ENCODE measurements around the gene GRB14.

GRB14 gene

GRCh38 chr2:164609790-164610189 lies 11.5 kb downstream of the GRB14 start:
- Histone ChIP-seq H3K27ac (ENCODE audit: low read length) (no peak overlapping the region), H3K9me3 (ENCODE audit: control insufficient read depth, low read depth, low read length) (no peaks in the 10 kb centered on the region)

DNA sequence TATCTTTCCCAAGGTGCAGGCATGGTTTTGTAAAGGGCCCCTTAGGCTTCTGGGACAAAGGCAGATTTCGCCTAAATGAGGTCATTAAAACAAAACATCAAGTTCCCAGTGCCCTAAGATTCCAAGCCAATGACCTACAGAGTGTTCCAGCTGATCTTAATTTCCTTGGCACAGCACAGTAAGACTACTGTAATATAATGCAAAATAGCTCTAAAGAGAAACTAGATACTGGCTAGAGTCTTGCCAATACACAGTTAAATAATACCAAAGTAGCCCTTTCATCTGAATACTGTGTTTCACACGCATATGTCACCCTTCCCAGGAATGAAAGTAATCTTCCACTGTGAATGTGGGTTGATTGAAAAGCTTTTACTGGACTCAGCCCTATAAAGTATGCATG lies 14.7 kb downstream of the GRB14 start:
- H3K27me3 ChIP-seq (ENCODE audit: control insufficient read depth, insufficient read depth, low read length), result no peaks in the 10 kb centered on the region
- no peak overlapping the region for H3K4me3 ChIP-seq (ENCODE audit: low read length)
- peaks cover 4% of the 10 kb centered on the region for H3K4me1 ChIP-seq (ENCODE audit: control insufficient read depth, low read depth, low read length)
- no peaks in the 10 kb centered on the region for H3K9me3 ChIP-seq (ENCODE audit: control insufficient read depth, low read depth, low read length)
- no peak overlapping the region for H3K9ac ChIP-seq (ENCODE audit: low read length)
- no peaks in the 10 kb centered on the region for H3K36me3 ChIP-seq (ENCODE audit: control insufficient read depth, low read depth, low read length)
- H3K27ac ChIP-seq (ENCODE audit: low read length), result no peak overlapping the region

More at GRCh38 chr2:164609790-164610189, 11.5 kb downstream of the GRB14 start:
- Histone ChIP-seq H3K27me3 (ENCODE audit: control insufficient read depth, insufficient read depth, low read length) (no peaks in the 10 kb centered on the region), H3K4me3 (ENCODE audit: low read length) (no peak overlapping the region), H3K9ac (ENCODE audit: low read length) (no peak overlapping the region), H3K36me3 (ENCODE audit: control insufficient read depth, low read depth, low read length) (no peaks in the 10 kb centered on the region), H3K4me1 (ENCODE audit: control insufficient read depth, low read depth, low read length) (peaks cover 4% of the 10 kb centered on the region)

DNA sequence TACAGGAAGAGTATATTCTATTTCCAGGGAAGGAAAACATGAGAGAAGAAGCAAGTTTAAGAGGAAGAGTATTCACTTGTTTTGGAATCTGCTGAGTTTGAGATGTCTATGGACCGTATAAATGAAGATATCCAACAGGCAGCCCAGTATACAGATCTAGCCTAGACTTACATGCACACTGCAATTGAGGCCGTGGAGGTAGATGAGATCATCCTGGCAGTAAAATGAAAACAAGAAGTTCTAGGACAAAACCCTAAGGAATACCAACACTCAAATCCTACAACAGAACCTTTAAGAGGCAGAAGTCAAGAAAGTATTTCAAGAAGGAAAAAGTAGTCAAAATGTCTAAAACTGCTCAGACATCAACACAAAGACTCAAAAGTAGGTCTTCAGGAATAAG lies 16.0 kb downstream of the GRB14 start:
- Histone ChIP-seq H3K27ac (ENCODE audit: low read length) (no peak overlapping the region), H3K4me3 (ENCODE audit: low read length) (no peak overlapping the region), H3K27me3 (ENCODE audit: control insufficient read depth, insufficient read depth, low read length) (no peaks in the 10 kb centered on the region), H3K9ac (ENCODE audit: low read length) (no peak overlapping the region), H3K4me1 (ENCODE audit: control insufficient read depth, low read depth, low read length) (peaks cover 4% of the 10 kb centered on the region), H3K36me3 (ENCODE audit: control insufficient read depth, low read depth, low read length) (no peaks in the 10 kb centered on the region), H3K9me3 (ENCODE audit: control insufficient read depth, low read depth, low read length) (no peaks in the 10 kb centered on the region)

DNA sequence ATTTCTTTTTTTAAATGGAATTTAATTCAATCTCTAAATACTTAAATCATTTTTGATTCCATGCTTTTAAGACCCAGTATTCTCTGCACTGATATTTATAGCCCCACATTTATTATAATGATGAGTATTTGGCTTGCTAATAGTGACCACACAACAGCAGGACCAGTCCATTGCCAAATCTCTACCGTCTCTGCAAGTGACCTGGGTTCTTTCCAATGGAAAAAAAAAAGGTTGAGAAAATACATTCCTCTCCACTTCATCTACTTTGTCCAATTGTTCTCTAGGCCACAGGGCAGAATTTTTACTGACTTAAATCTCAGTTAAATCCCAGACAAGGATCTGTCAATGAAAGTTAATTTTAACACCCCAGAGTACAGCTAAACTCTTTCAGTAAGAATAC lies 20.5 kb downstream of the GRB14 start:
- no peak overlapping the region for H3K9ac ChIP-seq (ENCODE audit: low read length)
- H3K4me1 ChIP-seq (ENCODE audit: control insufficient read depth, low read depth, low read length), result no peaks in the 10 kb centered on the region
- H3K4me3 ChIP-seq (ENCODE audit: low read length), result no peak overlapping the region
- H3K27me3 ChIP-seq (ENCODE audit: control insufficient read depth, insufficient read depth, low read length), result no peaks in the 10 kb centered on the region
- H3K36me3 ChIP-seq (ENCODE audit: control insufficient read depth, low read depth, low read length), result no peaks in the 10 kb centered on the region
- no peak overlapping the region for H3K27ac ChIP-seq (ENCODE audit: low read length)
- no peaks in the 10 kb centered on the region for H3K9me3 ChIP-seq (ENCODE audit: control insufficient read depth, low read depth, low read length)

DNA sequence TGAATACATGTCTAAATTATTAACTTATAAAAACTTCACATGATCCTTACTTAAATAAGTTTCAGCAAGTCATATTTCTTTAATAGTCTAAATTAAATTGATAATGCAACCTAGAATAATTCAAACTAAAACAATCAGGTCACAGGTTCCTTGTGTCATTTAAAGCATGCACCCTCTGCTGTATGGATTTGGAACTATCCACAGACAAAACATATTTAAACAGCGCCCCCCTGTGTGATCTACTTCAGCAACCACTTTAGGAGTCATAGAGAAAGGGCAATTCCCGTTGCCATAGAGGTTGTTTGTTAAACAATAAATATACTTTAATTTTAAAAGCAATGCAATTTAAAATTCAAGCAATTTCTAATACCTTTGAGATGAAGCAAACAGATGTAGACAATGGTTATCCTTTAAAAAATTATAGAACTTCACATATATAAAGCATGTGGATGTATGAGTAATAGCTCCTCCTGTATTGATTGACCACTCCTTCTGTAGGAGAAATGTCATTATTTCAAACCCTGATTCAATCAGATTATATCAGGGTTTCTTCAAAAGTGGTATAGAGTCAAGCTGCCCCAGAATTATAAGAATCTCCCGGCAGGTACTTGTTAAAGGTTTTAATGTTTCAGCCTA lies 21.2 kb downstream of the GRB14 start:
- H3K4me1 ChIP-seq (ENCODE audit: control insufficient read depth, low read depth, low read length), result no peaks in the 10 kb centered on the region
- H3K36me3 ChIP-seq (ENCODE audit: control insufficient read depth, low read depth, low read length), result no peaks in the 10 kb centered on the region
- no peaks in the 10 kb centered on the region for H3K27me3 ChIP-seq (ENCODE audit: control insufficient read depth, insufficient read depth, low read length)
- no peak overlapping the region for H3K9ac ChIP-seq (ENCODE audit: low read length)
- H3K9me3 ChIP-seq (ENCODE audit: control insufficient read depth, low read depth, low read length), result no peaks in the 10 kb centered on the region
- H3K27ac ChIP-seq (ENCODE audit: low read length), result no peak overlapping the region
- H3K4me3 ChIP-seq (ENCODE audit: low read length), result no peak overlapping the region

DNA sequence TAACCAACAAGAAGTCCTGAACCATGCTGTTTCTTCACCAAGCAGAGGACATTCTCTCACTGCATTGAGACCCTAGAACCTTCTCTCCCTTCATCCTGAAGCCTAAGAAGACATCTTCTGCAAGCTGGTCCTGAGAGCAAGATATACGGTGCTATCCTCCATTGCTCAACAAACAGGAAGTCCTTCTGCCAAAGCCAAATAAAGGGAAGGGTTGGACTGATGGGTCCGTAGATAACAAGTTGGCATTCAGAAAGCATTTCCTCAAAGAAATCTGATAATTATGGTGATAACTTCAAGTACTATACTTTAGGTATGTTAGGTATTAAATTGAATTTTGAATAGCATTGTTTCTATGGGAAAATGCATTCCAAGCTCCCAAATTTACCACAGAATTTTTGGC lies 23.3 kb downstream of the GRB14 start:
- Histone ChIP-seq H3K4me3 (ENCODE audit: low read length) (no peak overlapping the region), H3K27ac (ENCODE audit: low read length) (no peak overlapping the region), H3K9ac (ENCODE audit: low read length) (no peak overlapping the region), H3K9me3 (ENCODE audit: control insufficient read depth, low read depth, low read length) (no peaks in the 10 kb centered on the region), H3K27me3 (ENCODE audit: control insufficient read depth, insufficient read depth, low read length) (no peaks in the 10 kb centered on the region), H3K4me1 (ENCODE audit: control insufficient read depth, low read depth, low read length) (peaks cover 7% of the 10 kb centered on the region), H3K36me3 (ENCODE audit: control insufficient read depth, low read depth, low read length) (no peaks in the 10 kb centered on the region)

DNA sequence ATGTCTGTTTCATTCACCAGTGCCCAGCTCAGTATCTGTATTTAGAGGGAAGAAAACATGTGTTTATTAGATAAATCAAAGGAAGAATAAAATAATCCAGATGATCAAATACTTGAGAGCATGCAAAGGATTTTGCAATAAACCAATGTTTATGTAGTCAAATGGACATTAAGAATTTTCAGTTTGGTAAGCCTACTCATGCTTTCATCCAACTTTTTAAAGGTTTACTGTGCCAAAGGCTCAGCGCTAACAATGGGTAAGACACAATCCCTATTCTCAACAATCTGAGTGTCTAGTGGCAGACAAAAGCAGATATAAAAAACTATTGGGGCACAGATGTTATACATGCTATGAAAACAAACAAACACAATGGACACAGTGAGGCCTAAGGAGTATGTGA lies 26.3 kb downstream of the GRB14 start:
- H3K36me3 ChIP-seq (ENCODE audit: control insufficient read depth, low read depth, low read length), result no peaks in the 10 kb centered on the region
- peaks cover 7% of the 10 kb centered on the region for H3K4me1 ChIP-seq (ENCODE audit: control insufficient read depth, low read depth, low read length)
- H3K4me3 ChIP-seq (ENCODE audit: low read length), result no peak overlapping the region
- no peak overlapping the region for H3K9ac ChIP-seq (ENCODE audit: low read length)
- no peak overlapping the region for H3K27ac ChIP-seq (ENCODE audit: low read length)
- H3K9me3 ChIP-seq (ENCODE audit: control insufficient read depth, low read depth, low read length), result no peaks in the 10 kb centered on the region
- no peaks in the 10 kb centered on the region for H3K27me3 ChIP-seq (ENCODE audit: control insufficient read depth, insufficient read depth, low read length)

- no peak overlapping the region for H3K27ac ChIP-seq (ENCODE audit: low read length)
- H3K9me3 ChIP-seq (ENCODE audit: control insufficient read depth, low read depth, low read length), result no peaks in the 10 kb centered on the region
- H3K9ac ChIP-seq (ENCODE audit: low read length), result no peak overlapping the region
- H3K27me3 ChIP-seq (ENCODE audit: control insufficient read depth, insufficient read depth, low read length), result no peaks in the 10 kb centered on the region
- H3K36me3 ChIP-seq (ENCODE audit: control insufficient read depth, low read depth, low read length), result no peaks in the 10 kb centered on the region
- H3K4me1 ChIP-seq (ENCODE audit: control insufficient read depth, low read depth, low read length), result peaks cover 7% of the 10 kb centered on the region
- no peak overlapping the region for H3K4me3 ChIP-seq (ENCODE audit: low read length)
Measured at GRCh38 chr2:164593959-164594358, 27.3 kb downstream of the GRB14 start.

DNA sequence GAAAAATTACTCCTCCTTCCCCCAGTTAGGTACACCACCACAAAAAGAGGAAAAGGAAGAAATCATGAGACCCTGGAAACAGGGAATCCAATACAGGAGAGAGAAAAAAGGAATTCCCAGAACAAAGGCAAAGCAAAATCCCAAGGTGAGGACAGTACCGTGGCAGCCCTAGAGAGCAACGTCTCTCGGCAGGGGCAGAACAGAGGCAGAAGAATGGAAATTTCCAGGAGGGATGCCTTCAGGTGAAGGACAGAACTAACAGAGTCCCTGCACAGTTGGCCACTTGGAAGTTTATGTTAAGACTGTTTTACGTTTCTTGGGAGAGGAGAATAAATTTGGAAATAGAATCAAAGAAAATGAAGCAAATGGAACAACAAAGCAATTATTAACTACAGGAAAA lies 27.7 kb downstream of the GRB14 start:
- no peaks in the 10 kb centered on the region for H3K36me3 ChIP-seq (ENCODE audit: control insufficient read depth, low read depth, low read length)
- no peaks in the 10 kb centered on the region for H3K9me3 ChIP-seq (ENCODE audit: control insufficient read depth, low read depth, low read length)
- no peak overlapping the region for H3K27ac ChIP-seq (ENCODE audit: low read length)
- no peak overlapping the region for H3K4me3 ChIP-seq (ENCODE audit: low read length)
- no peaks in the 10 kb centered on the region for H3K27me3 ChIP-seq (ENCODE audit: control insufficient read depth, insufficient read depth, low read length)
- peaks cover 7% of the 10 kb centered on the region for H3K4me1 ChIP-seq (ENCODE audit: control insufficient read depth, low read depth, low read length)
- H3K9ac ChIP-seq (ENCODE audit: low read length), result no peak overlapping the region

GRCh38 chr2:164589522-164589921 lies 31.8 kb downstream of the GRB14 start:
- H3K9ac ChIP-seq (ENCODE audit: low read length), result no peak overlapping the region

GRCh38 chr2:164581050-164581449 lies 40.2 kb downstream of the GRB14 start:
- H3K9ac ChIP-seq (ENCODE audit: low read length), result no peak overlapping the region
- no peaks in the 10 kb centered on the region for H3K36me3 ChIP-seq (ENCODE audit: control insufficient read depth, low read depth, low read length)
- no peak overlapping the region for H3K27ac ChIP-seq (ENCODE audit: low read length)
- H3K4me1 ChIP-seq (ENCODE audit: control insufficient read depth, low read depth, low read length), result no peaks in the 10 kb centered on the region
- H3K4me3 ChIP-seq (ENCODE audit: low read length), result no peak overlapping the region
- no peaks in the 10 kb centered on the region for H3K9me3 ChIP-seq (ENCODE audit: control insufficient read depth, low read depth, low read length)
- no peaks in the 10 kb centered on the region for H3K27me3 ChIP-seq (ENCODE audit: control insufficient read depth, insufficient read depth, low read length)

More at GRCh38 chr2:164589522-164589921, 31.8 kb downstream of the GRB14 start:
- Histone ChIP-seq H3K4me1 (ENCODE audit: control insufficient read depth, low read depth, low read length) (peaks cover 7% of the 10 kb centered on the region), H3K9me3 (ENCODE audit: control insufficient read depth, low read depth, low read length) (no peaks in the 10 kb centered on the region), H3K36me3 (ENCODE audit: control insufficient read depth, low read depth, low read length) (no peaks in the 10 kb centered on the region), H3K27ac (ENCODE audit: low read length) (no peak overlapping the region), H3K4me3 (ENCODE audit: low read length) (no peak overlapping the region), H3K27me3 (ENCODE audit: control insufficient read depth, insufficient read depth, low read length) (no peaks in the 10 kb centered on the region)

DNA sequence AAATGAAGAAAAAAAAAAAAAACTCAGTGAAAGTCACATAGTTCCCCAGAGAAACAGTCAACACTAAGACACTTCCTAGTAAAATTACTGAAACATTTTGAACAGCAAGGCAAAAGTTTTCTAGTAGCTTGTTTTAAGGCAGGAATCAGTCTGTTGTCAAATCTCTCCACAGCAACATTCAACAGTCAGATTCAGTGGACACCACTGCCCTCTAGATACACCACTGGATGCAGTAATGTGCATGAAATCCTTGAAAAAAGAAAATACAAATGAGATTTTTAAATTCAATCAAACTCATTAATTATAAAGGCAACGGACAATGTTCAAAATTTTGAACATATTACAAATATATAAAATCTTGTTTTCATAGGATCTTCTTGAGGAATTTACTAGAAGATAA lies 46.4 kb downstream of the GRB14 start:
- Histone ChIP-seq H3K27ac (ENCODE audit: low read length) (no peak overlapping the region), H3K9me3 (ENCODE audit: control insufficient read depth, low read depth, low read length) (no peaks in the 10 kb centered on the region), H3K27me3 (ENCODE audit: control insufficient read depth, insufficient read depth, low read length) (no peaks in the 10 kb centered on the region), H3K4me3 (ENCODE audit: low read length) (no peak overlapping the region), H3K4me1 (ENCODE audit: control insufficient read depth, low read depth, low read length) (no peaks in the 10 kb centered on the region), H3K36me3 (ENCODE audit: control insufficient read depth, low read depth, low read length) (no peaks in the 10 kb centered on the region), H3K9ac (ENCODE audit: low read length) (no peak overlapping the region)
